Upper lobe of left lung (tissue), 4 donors: Measurements from ENCODE around the gene USP53.

Experiments used
- CTCF ChIP-seq, 6 experiments: fragments of 450-650 bp in 4 of 6; fragments of 200-600 bp in 2 of 6; sonication (generic) in 2 of 6; IDR thresholded peaks; one replicate each; pipeline ENCODE4 v1.5.1; 2016 to 2019; ENCODE audit warnings: antibody characterized with exemption in 6 of 6
- EP300 ChIP-seq, 4 donors: sonication (generic); formaldehyde crosslinking; IDR thresholded peaks; one replicate each; pipeline ENCODE4 v1.5.1; 2017; ENCODE audit warnings: antibody characterized with exemption in 4 of 4, control low read depth in 2 of 4
- POLR2A ChIP-seq, 4 donors: fragments of 450-650 bp; IDR thresholded peaks; one replicate each; pipeline ENCODE4 v1.5.1; 2016 to 2017; ENCODE audit warnings: antibody characterized with exemption in 4 of 4, mild to moderate bottlenecking in 2 of 4
- POLR2AphosphoS5 ChIP-seq, 2 donors: sonication (generic); formaldehyde crosslinking; IDR thresholded peaks; one replicate each; pipeline ENCODE4 v1.5.1; 2017; ENCODE audit warnings: antibody characterized with exemption in 2 of 2

GRCh38 chr4:119314356-119314755 is 101.8 kb downstream of the USP53 start:
- TF ChIP-seq CTCF (IDR thresholded peaks at IDR 0.05) (peak in 3 of 6 experiments; percentile 43 to 51 (median 46)), POLR2AphosphoS5 (IDR thresholded peaks at IDR 0.05) (no peak), POLR2A (IDR thresholded peaks at IDR 0.05) (no peak), EP300 (IDR thresholded peaks at IDR 0.05) (no peak)
